Loucy (cell line): Measurements from ENCODE around the gene SLC9C2.

Source experiments
- CTCF ChIP-seq: fragments of 200-600 bp; sonication (generic); conservative IDR thresholded peaks from 2 replicates; pipeline ENCODE4 v1.5.1; 2014; ENCODE audit warnings: mild to moderate bottlenecking, antibody characterized with exemption, low read length
- EZH2phosphoT487 ChIP-seq: fragments of 200-600 bp; IDR thresholded peaks from 2 replicates; pipeline ENCODE4 v1.6.1; 2018; ENCODE audit warnings: antibody characterized with exemption, mild to moderate bottlenecking, moderate library complexity, borderline replicate concordance

GRCh38 chr1:173560285-173560880 lies 42.5 kb downstream of the SLC9C2 start:
- no peak for TF ChIP-seq CTCF
- no peak for TF ChIP-seq EZH2phosphoT487
